A549 (cell line): ENCODE results near the gene ARF1. TPM values are rescaled to one million over a fixed set of nuclear protein-coding genes. Genes with fewer than 3 reads are reported as not detected.

Experiments used
- ATAC-seq, 2 experiments: fragments of 200-7000 bp in 1 of 2; fragments of >200 bp in 1 of 2; cut with Nextera tagmentation in 1 of 2; cut with Tn5 transposase in 1 of 2; 3 replicates each; pipeline versions ENCODE4 v1.8.0 to v1.9.1; 2018 to 2020; ENCODE audit warnings: mild to moderate bottlenecking in 1 of 2, moderate library complexity in 1 of 2
- CTCF ChIA-PET: fragments of 300-600 bp; sonication (Branson Sonifier 250); formaldehyde crosslinking; extraction: SDS; loops from one replicate; lab custom pipeline; 2021; ENCODE audit warnings: antibody characterized with exemption, inconsistent platforms; lab: Yijun Ruan, JAX
- POLR2A ChIA-PET: fragments of 350-600 bp; formaldehyde crosslinking; extraction: SDS; loops from one replicate; lab custom pipeline; 2021; ENCODE audit warnings: antibody characterized with exemption, inconsistent platforms; lab: Yijun Ruan, JAX
- DNase-seq, 2 experiments: peaks; one replicate each; pipeline versions ENCODE4 v3.0.0 to v3.0.0-alpha.2; 2011 to 2016; ENCODE audit warnings: low read depth in 1 of 2, low spot score in 1 of 2
- FAIRE-seq: peaks from 2 replicates; lab custom pipeline; 2011; peaks lifted over from hg19 to GRCh38; lab: Jason Lieb, UNC
- H3K27ac ChIP-seq, 2 experiments: fragments of >200 bp; sonication (Bioruptor Twin); formaldehyde crosslinking; 3 replicates each; pipeline ENCODE4 v1.5.1; 2016 to 2017
- H3K4me1 ChIP-seq: fragments of >200 bp; sonication (Bioruptor Twin); formaldehyde crosslinking; 3 replicates; pipeline ENCODE4 v1.6.1; 2016
- H3K4me2 ChIP-seq: fragments of >200 bp; sonication (Bioruptor Twin); formaldehyde crosslinking; 3 replicates; pipeline ENCODE4 v1.6.1; 2016
- H3K4me3 ChIP-seq: fragments of >200 bp; sonication (Bioruptor Twin); formaldehyde crosslinking; 3 replicates; pipeline ENCODE4 v1.5.1; 2016
- H3K9me3 ChIP-seq: fragments of >200 bp; sonication (Bioruptor Twin); formaldehyde crosslinking; 3 replicates; pipeline ENCODE4 v1.6.1; 2016
- BCL3 ChIP-seq: fragments of >200 bp; sonication (Bioruptor Twin); formaldehyde crosslinking; IDR thresholded peaks from 3 replicates; pipeline ENCODE4 v1.6.1; 2016
- CBX2 ChIP-seq: fragments of 200-600 bp; sonication (generic); IDR thresholded peaks from 2 replicates; pipeline ENCODE4 v1.6.1; 2016; ENCODE audit warnings: low read depth, mild to moderate bottlenecking, borderline replicate concordance
- CEBPB ChIP-seq, 2 experiments: fragments of >200 bp in 1 of 2; sonication (Bioruptor Twin) in 1 of 2; formaldehyde crosslinking in 1 of 2; IDR thresholded peaks; 2 replicates each; pipeline ENCODE4 v1.6.1; 2012 to 2016
- EHF ChIP-seq: fragments of 250-450 bp; sonication (Bioruptor Pico); IDR thresholded peaks from 2 replicates; pipeline ENCODE4 v1.5.0; 2020; ENCODE audit warnings: mild to moderate bottlenecking
- ELK1 ChIP-seq: fragments of 150-350 bp; IDR thresholded peaks from 2 replicates; pipeline ENCODE4 v1.6.1; 2014; ENCODE audit warnings: low read depth, mild to moderate bottlenecking, low read length
- FOSL2 ChIP-seq, 2 experiments: fragments of 450-650 bp in 1 of 2; fragments of >200 bp in 1 of 2; sonication (Bioruptor Twin) in 1 of 2; formaldehyde crosslinking; IDR thresholded peaks; 2 replicates each; pipeline versions ENCODE4 v1.5.0 to v1.6.1; 2016 to 2020; ENCODE audit warnings: mild to moderate bottlenecking in 1 of 2, moderate library complexity in 1 of 2
- HMGXB4 ChIP-seq: fragments of 250-450 bp; sonication (Bioruptor Pico); IDR thresholded peaks from 2 replicates; pipeline ENCODE4 v1.5.0; 2021; ENCODE audit warnings: mild to moderate bottlenecking, moderate library complexity, borderline replicate concordance
- HOXA7 ChIP-seq: fragments of 250-450 bp; sonication (Bioruptor Pico); IDR thresholded peaks from 2 replicates; pipeline ENCODE4 v1.5.0; 2020; ENCODE audit warnings: mild to moderate bottlenecking, moderate library complexity
- JUN ChIP-seq, 2 experiments: fragments of >200 bp; sonication (Bioruptor Twin); formaldehyde crosslinking; IDR thresholded peaks; 2 replicates in 1 of 2; 3 replicates in 1 of 2; pipeline ENCODE4 v1.6.1; 2016 to 2017
- JUNB ChIP-seq: fragments of >200 bp; sonication (Bioruptor Twin); formaldehyde crosslinking; IDR thresholded peaks from 2 replicates; pipeline ENCODE4 v1.6.1; 2016
- KDM5A ChIP-seq: fragments of 200-600 bp; sonication (generic); IDR thresholded peaks from 2 replicates; pipeline ENCODE4 v1.6.1; 2016; ENCODE audit warnings: antibody characterized with exemption, mild to moderate bottlenecking
- MAFK ChIP-seq: fragments of 450-650 bp; IDR thresholded peaks from 2 replicates; pipeline ENCODE4 v1.6.1; 2014; ENCODE audit not compliant: partially characterized antibody
- MYC ChIP-seq: IDR thresholded peaks from 2 replicates; pipeline ENCODE4 v1.6.1; 2012; ENCODE audit warnings: mild to moderate bottlenecking, inconsistent platforms, low read length, improper control_type of control experiment, borderline replicate concordance
- PHF8 ChIP-seq: fragments of 200-600 bp; sonication (generic); IDR thresholded peaks from 2 replicates; pipeline ENCODE4 v1.6.1; 2016; ENCODE audit warnings: low read depth, mild to moderate bottlenecking, antibody characterized with exemption, moderate library complexity, borderline replicate concordance
- POLR2A ChIP-seq: IDR thresholded peaks from 2 replicates; pipeline ENCODE4 v1.6.1; 2012; ENCODE audit warnings: mild to moderate bottlenecking, low read length
- RAD21 ChIP-seq, 2 experiments: fragments of >200 bp in 1 of 2; sonication (Bioruptor Twin) in 1 of 2; formaldehyde crosslinking in 1 of 2; IDR thresholded peaks in 1 of 2; conservative IDR thresholded peaks in 1 of 2; 2 replicates in 1 of 2; 3 replicates in 1 of 2; pipeline ENCODE4 v1.6.1; 2012 to 2018; ENCODE audit warnings: inconsistent platforms in 1 of 2
- RARB ChIP-seq: fragments of 250-450 bp; sonication (Bioruptor Pico); IDR thresholded peaks from 2 replicates; pipeline ENCODE4 v1.8.0; 2021; ENCODE audit warnings: mild to moderate bottlenecking, moderate library complexity
- SMC3 ChIP-seq: fragments of >200 bp; sonication (Bioruptor Twin); formaldehyde crosslinking; IDR thresholded peaks from 3 replicates; pipeline ENCODE4 v1.6.1; 2018; ENCODE audit warnings: inconsistent platforms
- TP53 ChIP-seq: fragments of 250-450 bp; sonication (Bioruptor Pico); IDR thresholded peaks from 2 replicates; pipeline ENCODE4 v1.5.0; 2021; ENCODE audit warnings: mild to moderate bottlenecking, moderate library complexity
- ZFP36 ChIP-seq: fragments of 450-650 bp; IDR thresholded peaks from 2 replicates; pipeline ENCODE4 v1.6.1; 2014; ENCODE audit warnings: borderline replicate concordance; ENCODE audit not compliant: partially characterized antibody
- ZSCAN20 ChIP-seq: fragments of 250-450 bp; sonication (Bioruptor Pico); IDR thresholded peaks from 2 replicates; pipeline ENCODE4 v1.8.0; 2022; ENCODE audit warnings: mild to moderate bottlenecking, moderate library complexity
- WGBS: methylation state at CpG from one replicate; pipeline ENCODE4 v1.1.6; 2017; ENCODE audit errors: missing lambda C conversion rate; 5-methylcytosine and 5-hydroxymethylcytosine counted together
- polyA plus RNA-seq, 4 experiments: library from polyadenylated mRNA; depleted of rRNA in 3 of 4; stranded (reverse); fragments of >200 nt; fragmentation: RNase III in 1 of 4; extraction: RNeasy Plus Mini Kit Qiagen cat#74134 plus additional on column Dnase treatment in 1 of 4; gene quantifications; 2 replicates in 3 of 4; 3 replicates in 1 of 4; pipeline ENCODE4 v1.2.3, GENCODE V29; 2011 to 2017

Gene ARF1
- polyA plus RNA-seq, 2 of the 4 experiments (the other 2 are of a cell fraction): 297 to 376 TPM

GRCh38 chr1:228043281-228043848 is 39.1 kb upstream of the ARF1 start:
- H3K4me3 ChIP-seq: no peak overlapping the region
- TF ChIP-seq JUN (IDR thresholded peaks at IDR 0.05) (peak in 1 of 2 experiments; percentile 22; a peak in 1 of 5 replicates), FOSL2 (IDR thresholded peaks at IDR 0.05) (peak; percentile 47; the same call in 1 of the 2 replicates), FOSL2 (CRISPR knock-in tag; IDR thresholded peaks at IDR 0.05) (peak; percentile 26; the same call in 1 of the 2 replicates), KDM5A (no peak), ELK1 (no peak), HMGXB4 (CRISPR knock-in tag) (no peak), MAFK (peak; percentile 72)
- ChIA-PET POLR2A (no interaction called here), CTCF (interaction anchor here (0.8 to 1.0 kb wide), 2 partner anchors 17 kb away, joined by 3 to 4 read pairs; no protein-coding TSS in a partner anchor)
- peak overlapping the region; percentile 44 for H3K4me2 ChIP-seq
- WGBS: 3% methylated on average over 7 of the region's 7 CpGs
- FAIRE-seq (no peak), DNase-seq (peak; percentile 75 to 76), ATAC-seq (peak; percentile 77 to 78)
- H3K27ac ChIP-seq: no peak overlapping the region
- H3K4me1 ChIP-seq: peaks cover 19% of the 10 kb centered on the region
- 0 out of 3 replicates have a peak, but pooled peaks cover 3% of the 10 kb centered on the region for H3K9me3 ChIP-seq

- WGBS: 64% methylated on average over 3 of the region's 3 CpGs
- DNase-seq: no peak
- ATAC-seq: no peak; a peak in 1 of 6 replicates
Measured at GRCh38 chr1:228044961-228045360, 37.5 kb upstream of the ARF1 start.

More at GRCh38 chr1:228044961-228045360, 37.5 kb upstream of the ARF1 start:
- no peak for TF ChIP-seq CBX2
- no peak for TF ChIP-seq EHF (CRISPR knock-in tag)
- no peak for TF ChIP-seq MYC
- TF ChIP-seq POLR2A: no peak
- TF ChIP-seq HOXA7 (CRISPR knock-in tag): no peak
- TF ChIP-seq BCL3: no peak
- TF ChIP-seq ZSCAN20 (CRISPR knock-in tag): no peak
- no peak for TF ChIP-seq RARB (CRISPR knock-in tag)
- no peak for TF ChIP-seq CEBPB (IDR thresholded peaks at IDR 0.05)
- no peak for TF ChIP-seq PHF8
- TF ChIP-seq RAD21 (conservative IDR thresholded peaks at IDR 0.05 in 1 of 2, IDR thresholded peaks at IDR 0.05 in 1 of 2): no peak
- TF ChIP-seq ZFP36: no peak
- no peak for TF ChIP-seq JUNB
- TF ChIP-seq SMC3: no peak
- TF ChIP-seq HMGXB4 (CRISPR knock-in tag): no peak
- TF ChIP-seq TP53: no peak
- TF ChIP-seq, all 56 proteins: peak for 0
- Histone ChIP-seq H3K4me2 (no peak overlapping the region), H3K27ac (0 out of 6 replicates have a peak overlapping the region, but pooled peaks of 1 of the 2 experiments have one; percentile 0), H3K9me3 (0 out of 3 replicates have a peak, but pooled peaks cover 3% of the 10 kb centered on the region), H3K4me1 (peaks cover 19% of the 10 kb centered on the region), H3K4me3 (no peak overlapping the region)
- ChIA-PET CTCF (interaction anchor here (0.6 to 0.9 kb wide), 3 partner anchors 29 to 287 kb away, joined by 3 to 4 read pairs (median 4); no protein-coding TSS in a partner anchor), POLR2A (no interaction called here)
- FAIRE-seq: no peak
